A204.1 (cell line): ENCODE measurements around the gene MINDY2.
"Not testable (repeated sequence)": the region's sequence is repeated elsewhere in the genome, so short reads cannot be mapped to it uniquely, and the experiment has no call there.

Source experiments
- FAIRE-seq: peaks from 2 replicates; lab custom pipeline; 2012; peaks lifted over from hg19 to GRCh38; lab: Jason Lieb, UNC

Gene MINDY2

GRCh38 chr15:58755350-58755749 lies 15.8 kb upstream of the MINDY2 start:
- FAIRE-seq, result no peak

- FAIRE-seq, result no peak
Observed at GRCh38 chr15:58755956-58756355, 15.1 kb upstream of the MINDY2 start.

DNA sequence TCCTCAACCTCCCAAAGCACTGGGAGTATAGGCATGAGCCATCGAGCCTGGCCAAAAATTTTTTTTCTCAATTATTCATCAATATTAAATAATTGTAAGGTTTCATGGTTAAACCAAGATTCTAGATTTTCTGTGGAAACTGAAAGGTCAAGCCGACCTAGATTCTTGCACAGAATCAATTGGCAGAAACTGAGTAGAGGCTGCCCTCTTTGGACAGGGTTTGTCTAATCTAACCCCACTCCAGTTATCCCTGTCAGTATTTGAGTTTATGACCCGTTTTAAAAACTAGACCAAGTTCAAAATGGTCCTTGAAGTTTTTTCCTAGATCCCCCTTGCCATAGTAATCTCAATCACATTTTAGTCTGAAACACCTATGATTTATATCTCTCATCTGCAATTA lies 13.0 kb upstream of the MINDY2 start:
- FAIRE-seq, result no peak

DNA sequence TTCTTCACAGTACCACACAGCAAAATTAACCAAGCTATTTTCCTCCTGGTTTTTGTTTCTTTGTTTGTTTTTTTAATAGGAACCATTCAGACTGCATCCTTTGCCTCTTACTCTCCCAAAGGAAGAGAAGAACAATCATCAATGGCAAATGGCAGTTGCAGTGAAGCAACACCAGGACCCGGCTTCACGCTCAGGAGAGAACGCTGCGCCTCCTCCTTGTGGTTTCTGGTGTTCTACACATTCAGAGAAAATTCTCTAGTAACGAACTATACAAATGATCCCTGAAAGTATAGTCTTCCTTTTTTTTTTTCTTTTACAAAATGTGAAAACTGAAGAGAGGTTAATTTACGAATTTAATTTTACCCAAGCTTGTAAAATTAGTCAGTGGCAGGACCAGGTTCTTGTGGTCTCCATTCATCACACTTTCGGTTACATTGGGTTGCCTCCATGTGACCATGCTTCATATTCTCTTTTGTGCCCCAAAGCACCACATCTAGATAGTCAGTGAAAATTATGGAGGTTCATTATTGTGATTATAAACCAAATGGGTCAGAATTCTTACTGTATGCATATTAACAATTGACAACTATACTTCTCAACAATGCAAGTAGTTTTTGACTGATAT lies 10.6 kb upstream of the MINDY2 start:
- no peak for FAIRE-seq

GRCh38 chr15:58761010-58761388 lies 10.1 kb upstream of the MINDY2 start:
- no peak for FAIRE-seq

- FAIRE-seq, result no peak
Observed at GRCh38 chr15:58762285-58762684, 8.8 kb upstream of the MINDY2 start.

GRCh38 chr15:58762731-58763130 lies 8.4 kb upstream of the MINDY2 start:
- FAIRE-seq, result no peak

DNA sequence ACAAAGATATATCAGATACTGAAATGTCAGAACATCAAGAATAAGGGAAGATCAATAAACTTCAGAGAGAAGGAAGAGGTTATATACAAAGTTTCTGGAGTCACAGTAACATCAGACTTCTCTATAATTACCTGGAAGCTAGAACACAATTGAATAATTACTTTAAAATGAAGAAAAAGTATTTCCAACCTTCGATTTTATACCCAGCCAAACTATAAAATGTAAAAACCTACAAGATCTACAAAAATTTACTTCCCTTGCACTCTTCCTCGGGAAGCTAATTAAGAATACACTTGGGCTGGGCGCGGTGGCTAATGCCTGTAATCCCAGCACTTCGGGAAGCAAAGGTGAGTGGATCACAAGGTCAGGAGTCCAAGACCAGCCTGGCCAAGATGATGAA lies 6.6 kb upstream of the MINDY2 start:
- no peak for FAIRE-seq

DNA sequence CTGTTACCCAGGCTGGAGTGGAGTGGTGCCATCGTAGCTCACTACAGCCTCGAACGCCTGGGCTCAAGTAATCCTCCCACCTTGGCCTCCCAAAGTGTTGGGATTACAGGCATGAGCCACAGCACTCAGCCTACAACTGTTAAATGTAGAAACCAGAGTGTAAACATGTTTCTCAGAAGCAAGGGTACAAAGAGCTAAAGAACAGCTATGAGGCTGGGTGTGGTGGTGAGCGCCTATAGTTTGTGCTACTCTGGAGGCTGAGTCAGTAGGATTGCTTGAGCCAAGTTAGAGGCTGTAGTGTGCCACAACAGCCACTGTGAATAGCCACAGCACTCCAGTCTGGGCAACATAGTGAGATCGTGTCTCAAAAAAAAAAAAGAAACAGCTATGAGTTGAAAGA lies 4.8 kb upstream of the MINDY2 start:
- no peak for FAIRE-seq

DNA sequence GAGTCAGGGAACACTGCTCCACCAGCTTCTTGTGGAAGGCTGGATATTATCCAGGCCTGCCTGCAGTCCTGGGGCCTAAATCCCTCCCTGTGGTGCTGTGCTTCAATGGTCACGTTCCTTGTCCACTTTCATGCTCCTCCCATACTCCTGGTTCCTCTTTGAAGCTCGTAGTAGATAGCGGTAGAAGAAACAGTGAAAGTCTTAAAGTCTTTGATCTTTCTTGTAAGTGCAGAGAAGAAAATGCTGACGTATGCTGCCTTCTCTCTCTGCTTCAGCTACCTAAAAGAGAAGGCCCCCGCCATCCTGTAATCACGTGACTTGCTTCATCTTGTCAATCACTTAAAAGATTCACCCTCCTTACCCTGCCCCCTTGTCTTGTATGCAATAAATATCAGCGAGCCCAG lies 2.5 kb upstream of the MINDY2 start:
- not testable (repeated sequence) for FAIRE-seq

DNA sequence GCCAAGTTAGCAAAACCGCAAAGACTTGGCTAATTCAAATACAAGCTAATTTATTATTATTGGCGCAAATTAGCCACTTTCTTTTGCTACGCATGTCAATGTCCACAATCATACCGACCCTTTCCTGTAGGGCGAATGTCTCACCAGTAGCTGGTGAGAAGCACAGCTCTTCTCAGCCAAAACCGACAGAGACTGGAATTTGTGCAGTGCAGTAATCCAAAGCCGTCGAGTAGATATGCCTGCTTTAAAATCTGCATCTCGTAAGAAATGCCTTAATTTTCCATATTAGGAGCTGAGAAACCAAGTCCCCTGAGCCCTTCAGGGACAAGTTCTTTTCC lies 614 bp upstream of the MINDY2 start:
- FAIRE-seq, result no peak

- no peak for FAIRE-seq
Observed at GRCh38 chr15:58771621-58772250, 634 bp downstream of the MINDY2 start.

DNA sequence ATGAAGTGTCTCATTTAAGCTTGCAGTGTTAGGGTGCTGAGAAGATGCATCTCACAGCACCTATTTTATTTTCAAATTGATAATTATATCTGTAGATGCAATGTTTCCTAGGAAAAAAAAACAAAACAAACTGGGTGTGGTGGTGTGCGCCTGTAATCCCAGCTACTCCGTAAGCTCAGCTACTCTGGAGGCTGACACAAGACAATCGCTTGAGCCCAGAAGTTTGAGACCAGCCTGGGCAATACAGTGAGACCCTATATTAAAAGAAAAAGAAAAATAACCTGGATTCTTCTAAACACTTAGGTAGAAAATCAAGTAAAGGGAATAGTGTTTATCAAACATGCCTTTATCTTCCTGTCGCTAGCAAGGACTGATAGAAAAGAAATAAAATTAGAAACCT lies 1.9 kb downstream of the MINDY2 start:
- FAIRE-seq, result no peak

DNA sequence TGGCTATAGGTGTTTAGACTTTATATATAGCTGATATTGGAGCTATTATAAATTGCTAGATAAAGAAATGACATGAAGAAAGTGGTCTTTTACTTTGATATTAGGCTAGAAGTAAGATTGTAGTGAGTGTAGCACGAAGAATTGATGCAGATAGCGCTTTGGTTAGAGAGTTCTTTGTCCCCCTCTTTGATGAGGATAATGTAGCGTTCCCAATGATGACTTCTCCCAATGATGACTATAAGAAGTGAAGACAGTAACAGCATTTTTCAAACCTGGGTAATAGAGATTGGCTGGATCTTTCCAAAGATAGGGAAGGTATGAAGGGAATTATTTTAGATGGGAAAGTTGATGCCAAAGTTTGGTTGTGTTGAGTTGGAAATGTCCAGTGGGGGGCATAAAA lies 4.3 kb downstream of the MINDY2 start:
- no peak for FAIRE-seq

GRCh38 chr15:58777107-58777506 lies 6.0 kb downstream of the MINDY2 start:
- no peak for FAIRE-seq

GRCh38 chr15:58779554-58779953 lies 8.5 kb downstream of the MINDY2 start:
- FAIRE-seq, result no peak

DNA sequence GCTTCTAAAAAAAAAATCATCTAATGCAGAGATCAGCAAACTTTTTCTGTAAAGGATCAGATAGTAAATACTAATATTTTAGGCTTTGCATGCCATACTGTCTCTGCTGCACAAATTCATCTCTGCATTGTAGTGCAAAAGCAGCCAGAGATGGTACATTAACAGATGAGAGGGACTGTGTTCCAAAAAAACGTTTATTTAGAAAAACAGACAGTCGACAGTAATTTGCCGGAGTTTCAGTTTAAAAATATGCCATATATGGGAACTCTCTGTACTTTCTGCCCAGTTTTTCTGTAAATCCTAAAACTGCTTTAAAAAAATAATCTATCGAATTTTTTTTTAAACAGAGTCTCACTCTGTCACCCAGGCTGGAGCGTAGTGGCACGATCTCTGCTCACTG lies 14.3 kb downstream of the MINDY2 start:
- FAIRE-seq, result no peak

DNA sequence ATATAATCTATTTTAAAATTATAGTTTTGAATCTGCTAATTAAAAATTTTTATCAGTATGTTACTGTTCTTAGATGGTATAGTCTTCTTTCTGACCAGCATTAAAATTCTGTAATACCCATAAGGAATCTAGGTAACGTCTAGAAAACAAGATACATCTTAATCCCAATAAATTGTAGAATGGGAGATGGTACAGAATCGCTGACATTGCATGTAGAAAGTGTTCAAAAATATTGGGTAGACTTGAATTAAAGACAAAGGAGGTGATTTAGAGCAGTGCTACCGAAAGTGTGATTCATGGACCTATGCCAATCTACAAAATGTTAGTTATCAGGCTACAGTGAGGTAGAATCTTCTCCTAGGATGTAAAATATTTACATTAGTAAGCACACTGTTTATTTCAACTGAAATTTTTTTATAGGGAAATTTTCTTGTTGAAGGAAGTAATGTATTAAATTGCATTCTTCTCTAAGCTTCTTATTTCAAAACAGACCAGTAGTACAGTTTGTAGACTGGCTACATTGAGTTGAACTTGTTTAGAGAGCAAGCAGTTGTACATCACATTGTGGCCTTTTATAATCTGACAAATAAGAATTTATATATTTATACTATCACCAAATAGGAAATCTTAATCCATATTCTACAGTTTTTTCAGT lies 17.1 kb downstream of the MINDY2 start:
- FAIRE-seq, result no peak

DNA sequence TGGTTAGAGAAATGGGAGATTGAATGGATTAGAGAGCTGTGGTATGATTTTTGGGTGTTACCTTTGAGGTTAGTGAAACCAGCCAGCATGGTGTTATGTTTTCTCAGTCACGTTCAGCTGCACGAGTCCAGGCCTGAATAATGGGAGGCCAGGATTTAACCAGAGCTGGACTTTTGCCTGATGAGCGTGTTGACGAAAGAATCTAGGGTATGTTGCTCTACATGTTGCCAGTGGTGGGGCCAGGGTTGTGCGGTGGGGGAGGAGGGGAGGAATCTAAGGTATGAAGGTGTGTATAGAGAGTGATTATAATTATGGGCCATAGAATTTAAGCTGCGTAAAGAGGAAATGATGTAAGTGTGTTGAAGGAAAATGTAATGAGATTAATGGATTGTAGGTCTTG lies 22.8 kb downstream of the MINDY2 start:
- FAIRE-seq, result no peak

DNA sequence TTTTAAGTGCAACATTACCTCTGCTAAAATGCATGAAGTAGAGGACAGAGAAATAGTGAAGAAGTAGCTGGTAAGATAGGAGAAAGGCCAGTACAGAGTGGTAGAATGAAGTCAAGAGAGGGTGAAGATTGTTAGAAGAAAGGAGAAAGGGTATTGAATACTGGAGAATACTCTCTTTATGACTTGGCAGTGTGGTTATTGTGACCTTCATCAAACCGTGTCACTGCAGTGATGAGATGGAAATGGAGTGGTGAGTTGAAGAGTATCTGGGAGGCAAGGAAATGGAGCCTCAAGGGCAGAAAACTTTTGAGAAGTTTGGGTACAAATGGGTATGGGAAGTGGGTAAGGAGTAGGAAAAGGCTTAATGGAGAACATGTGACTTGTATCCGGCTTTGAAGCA lies 24.7 kb downstream of the MINDY2 start:
- no peak for FAIRE-seq

DNA sequence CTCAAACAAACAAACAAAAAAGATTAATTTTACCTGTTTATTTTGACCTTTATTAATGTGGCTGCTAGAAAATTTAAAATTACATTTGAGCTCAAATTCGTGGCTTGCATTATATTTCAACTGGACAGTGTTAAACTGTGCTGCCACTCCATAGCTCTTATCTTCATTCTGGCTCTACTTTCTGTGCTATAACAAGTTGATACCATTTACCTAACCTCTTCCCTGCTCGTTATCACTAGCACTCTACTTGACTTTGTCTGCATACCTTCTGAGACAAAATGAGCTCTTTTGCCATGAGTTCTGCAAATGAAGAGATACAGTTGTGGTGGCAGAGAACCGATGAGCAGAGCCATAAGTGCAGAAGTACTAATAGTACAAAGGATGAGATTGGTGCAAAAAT lies 26.4 kb downstream of the MINDY2 start:
- no peak for FAIRE-seq

DNA sequence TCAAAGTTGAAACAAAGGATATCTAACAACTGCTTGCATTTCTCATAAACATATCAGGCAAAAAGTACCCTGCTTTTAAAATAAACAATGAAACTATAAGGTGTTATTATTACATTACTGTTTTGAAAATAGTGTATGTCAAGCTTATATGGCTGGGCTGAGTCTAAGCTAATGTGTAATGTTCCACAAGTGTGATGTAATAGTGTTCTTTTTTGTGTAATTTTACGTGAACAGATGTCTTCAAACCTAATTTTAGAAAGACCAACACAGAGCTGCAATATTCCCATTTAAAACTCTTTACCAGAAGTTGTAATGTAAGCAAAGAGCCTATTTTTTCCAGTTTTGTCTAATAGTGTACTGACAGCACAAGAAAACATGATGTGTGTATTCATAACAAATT lies 34.0 kb downstream of the MINDY2 start:
- FAIRE-seq, result no peak

DNA sequence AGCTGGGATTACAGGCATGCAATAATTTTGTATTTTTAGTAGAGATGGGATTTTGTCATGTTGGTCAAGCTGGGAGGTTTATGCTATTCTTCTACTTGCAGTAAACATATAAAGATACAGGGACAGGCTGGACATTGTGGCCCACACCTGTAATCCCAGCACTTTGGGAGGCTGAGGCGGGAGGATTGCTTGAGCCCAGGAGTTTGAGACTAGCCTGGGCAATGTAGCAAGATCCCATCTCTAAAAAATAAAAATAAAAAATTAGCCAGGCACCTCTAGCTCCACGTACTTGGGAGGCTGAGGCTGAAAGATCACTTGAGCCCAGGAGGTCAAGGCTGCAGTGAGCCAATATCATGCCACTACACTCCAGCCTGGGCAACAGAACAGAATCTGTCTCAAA lies 52.2 kb downstream of the MINDY2 start:
- not testable (repeated sequence) for FAIRE-seq

DNA sequence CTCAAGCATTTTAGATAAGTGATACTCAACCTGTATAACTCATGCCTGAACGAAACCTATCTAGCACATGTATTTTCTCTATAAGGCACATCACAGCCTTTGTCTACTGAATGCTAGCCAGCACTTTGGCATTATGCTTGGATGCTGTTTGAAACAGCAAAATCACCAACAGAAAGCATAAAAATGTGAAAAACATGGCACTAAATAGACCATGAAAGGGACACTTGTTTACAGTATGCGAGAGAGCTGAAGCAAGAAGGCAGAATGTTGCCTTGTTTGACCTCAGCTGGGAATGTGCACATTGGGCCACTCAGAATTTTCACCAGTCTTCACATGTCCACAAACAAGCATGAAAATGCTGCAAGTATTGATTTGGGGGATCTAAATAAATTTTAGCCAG lies 59.5 kb downstream of the MINDY2 start:
- FAIRE-seq, result no peak
